Pancreas (tissue), 10 donors: Measurements from ENCODE around the gene JPH2. TPM values are rescaled to one million over a fixed set of nuclear protein-coding genes. Genes with fewer than 3 reads are reported as not detected.
"Not testable (repeated sequence)": the region's sequence is repeated elsewhere in the genome, so short reads cannot be mapped to it uniquely, and the experiment has no call there.

Source experiments
- ATAC-seq, 4 donors: fragments of 200-7000 bp; cut with Tn5 transposase; one replicate each; pipeline versions ENCODE4 v1.8.0 to v1.9.1; 2020; ENCODE audit warnings: mild to moderate bottlenecking in 4 of 4, moderate library complexity in 4 of 4
- DNase-seq, 6 donors: peaks; one replicate each; pipeline ENCODE4 v3.0.0-alpha.2; 2020
- FAIRE-seq: peaks from 2 replicates; lab custom pipeline; 2012; peaks lifted over from hg19 to GRCh38; lab: Jason Lieb, UNC
- H3K27ac ChIP-seq, 4 donors: fragments of 200-600 bp; sonication (generic); 1 replicate in 3 of 4; 2 replicates in 1 of 4; pipeline versions ENCODE4 v1.5.0 to v1.8.0; 2020
- H3K27me3 ChIP-seq, 4 donors: fragments of 200-600 bp; one replicate each; pipeline ENCODE4 v1.8.0; 2021
- H3K36me3 ChIP-seq, 3 donors: fragments of 200-600 bp; sonication (generic) in 1 of 3; one replicate each; pipeline versions ENCODE4 v1.5.0 to v1.8.0; 2020 to 2021
- H3K4me1 ChIP-seq, 3 donors: fragments of 200-600 bp; one replicate each; pipeline ENCODE4 v1.8.0; 2021
- H3K4me3 ChIP-seq, 4 donors: fragments of 200-600 bp; sonication (generic) in 2 of 4; one replicate each; pipeline versions ENCODE4 v1.5.0 to v1.8.0; 2020 to 2021
- H3K9me3 ChIP-seq, 4 donors: fragments of 200-600 bp; one replicate each; pipeline ENCODE4 v1.8.0; 2021
- CTCF ChIP-seq, 4 donors: fragments of 200-600 bp; sonication (generic) in 3 of 4; IDR thresholded peaks; one replicate each; pipeline versions ENCODE4 v1.5.0 to v1.8.0; 2021; ENCODE audit warnings: antibody characterized with exemption in 4 of 4
- WGBS, 2 donors: extraction: QIAGEN DNeasy Blood & Tissue Kit; methylation state at CpG; one replicate each; pipeline ENCODE4 v1.1.7; 2013; 5-methylcytosine and 5-hydroxymethylcytosine counted together
- intact Hi-C, 3 donors: fragments of 100-400 bp; cut with DNase I; formaldehyde crosslinking; loops; one replicate each; pipeline versions ENCODE4 v1.11.1 to v1.14.2; 2022
- polyA plus RNA-seq, 2 donors: library from polyadenylated mRNA; stranded (reverse); fragments of 200-250 nt; gene quantifications; one replicate each; pipeline ENCODE4 v1.2.3, GENCODE V29; 2013
- total RNA-seq, 6 donors: library from RNA; stranded (reverse); fragmentation: NEBNext Ultra II Directional in 4 of 6; extraction: Animal tissue kit (Norgen Biotek cat#: 25700) in 4 of 6; gene quantifications; one replicate each; pipeline versions ENCODE4 v1.2.1 to v1.2.4, GENCODE V29; 2021 to 2023
- donor health status: healthy with polysubstance abuse.
- donor health status: DM: no; HTN: no; CAD: no; lungs with moderate emphysema.
- donor health status: DM: no; HTN: no; CAD: no.
- donor health status: control.
- donor health status: control.
- donor health status: Bipolar disorder and iron deficiency.
- donor health status: DM: yes; HTN: yes; CAD: no.
- donor health status: DM: no; HTN: no; CAD: no.
- donor health status: DM: no; HTN: no; CAD: no.
- donor health status: DM: yes; HTN: yes; CAD: no.

Gene JPH2
- total and polyA plus RNA-seq, 8 donors = 0.09 to 1.1 (median 0.30) TPM

- no peaks in the 10 kb centered on the region for H3K9me3 ChIP-seq
- ATAC-seq = no peak
- H3K4me3 ChIP-seq = no peak overlapping the region
- FAIRE-seq = no peak
- intact Hi-C loops = no loop called here
- DNase-seq = no peak
- WGBS, 2 donors = 52 to 66% methylated on average over 2 of the region's 2 CpGs
- no peak overlapping the region for H3K27ac ChIP-seq
- no peaks in the 10 kb centered on the region for H3K27me3 ChIP-seq
- peaks cover 0 to 23% (median 11%) of the 10 kb centered on the region in 3 donors for H3K36me3 ChIP-seq
- no peak for TF ChIP-seq CTCF (IDR thresholded peaks at IDR 0.05)
- no peaks in the 10 kb centered on the region for H3K4me1 ChIP-seq
Measured at GRCh38 chr20:44193801-44194200, 6.8 kb upstream of the JPH2 start.

- DNase-seq, FAIRE-seq: not testable (repeated sequence)
- 81 to 90% methylated on average over 5 of the region's 5 CpGs for WGBS, 2 donors
Measured at GRCh38 chr20:44191640-44192039, 4.7 kb upstream of the JPH2 start.

GRCh38 chr20:44190197-44190852, 3.3 kb upstream of the JPH2 start:
- peak in 3 of 4 donors; percentile 69 to 77 (median 73) for ATAC-seq
- H3K4me3 ChIP-seq, H3K27me3 ChIP-seq, intact Hi-C loops, FAIRE-seq, H3K36me3 ChIP-seq, H3K9me3 ChIP-seq, H3K27ac ChIP-seq: not testable (repeated sequence)
- peak in 1 of 6 donors; percentile 67 for DNase-seq
- H3K4me1 ChIP-seq = peaks cover 0 to 10% (median 3%) of the 10 kb centered on the region in 3 donors
- WGBS, 2 donors = 17% methylated on average over 15 of the region's 15 CpGs
- peak; percentile 53 to 64 (median 62) for TF ChIP-seq CTCF (IDR thresholded peaks at IDR 0.05)

More at GRCh38 chr20:44191640-44192039, 4.7 kb upstream of the JPH2 start:
- H3K4me3 ChIP-seq, H3K27me3 ChIP-seq, H3K9me3 ChIP-seq, ATAC-seq, H3K27ac ChIP-seq, H3K36me3 ChIP-seq, intact Hi-C loops: not testable (repeated sequence)
- H3K4me1 ChIP-seq = peaks cover 0 to 10% (median 2%) of the 10 kb centered on the region in 3 donors

- FAIRE-seq (no peak), ATAC-seq (no peak), DNase-seq (no peak)
- Histone ChIP-seq H3K27me3 (no peaks in the 10 kb centered on the region), H3K4me1 (peaks cover 0 to 10% (median 3%) of the 10 kb centered on the region in 3 donors), H3K27ac (no peak overlapping the region), H3K9me3 (no peaks in the 10 kb centered on the region), H3K36me3 (no peaks in the 10 kb centered on the region), H3K4me3 (no peak overlapping the region)
- no peak for TF ChIP-seq CTCF (IDR thresholded peaks at IDR 0.05)
- WGBS, 2 donors = 61 to 68% methylated on average over 6 of the region's 6 CpGs
- intact Hi-C loops = loop anchor here (2.0 to 10.0 kb wide), 3 partner anchors 64 to 72 kb away; no protein-coding TSS in a partner anchor
Measured at GRCh38 chr20:44188752-44189151, 1.8 kb upstream of the JPH2 start.

- ATAC-seq (peak in 3 of 4 donors; percentile 8 to 9 (median 9)), FAIRE-seq (no peak), DNase-seq (no peak)
- no peak for TF ChIP-seq CTCF (IDR thresholded peaks at IDR 0.05)
- H3K27me3 ChIP-seq = no peaks in the 10 kb centered on the region
- H3K4me3 ChIP-seq = peak overlapping the region in 1 of 4 donors; percentile 45
- intact Hi-C loops = loop anchor here (2.0 to 10.0 kb wide), 3 partner anchors 63 to 71 kb away; no protein-coding TSS in a partner anchor
- H3K9me3 ChIP-seq = no peaks in the 10 kb centered on the region
- peaks cover 0 to 10% (median 3%) of the 10 kb centered on the region in 3 donors for H3K4me1 ChIP-seq
- no peak overlapping the region for H3K27ac ChIP-seq
- 43 to 50% methylated on average over 8 of the region's 8 CpGs for WGBS, 2 donors
- H3K36me3 ChIP-seq = no peaks in the 10 kb centered on the region
Measured at GRCh38 chr20:44187772-44188709, 1.1 kb upstream of the JPH2 start.
